ENCODE results near the gene DDX39A.

DDX39A gene

DNA sequence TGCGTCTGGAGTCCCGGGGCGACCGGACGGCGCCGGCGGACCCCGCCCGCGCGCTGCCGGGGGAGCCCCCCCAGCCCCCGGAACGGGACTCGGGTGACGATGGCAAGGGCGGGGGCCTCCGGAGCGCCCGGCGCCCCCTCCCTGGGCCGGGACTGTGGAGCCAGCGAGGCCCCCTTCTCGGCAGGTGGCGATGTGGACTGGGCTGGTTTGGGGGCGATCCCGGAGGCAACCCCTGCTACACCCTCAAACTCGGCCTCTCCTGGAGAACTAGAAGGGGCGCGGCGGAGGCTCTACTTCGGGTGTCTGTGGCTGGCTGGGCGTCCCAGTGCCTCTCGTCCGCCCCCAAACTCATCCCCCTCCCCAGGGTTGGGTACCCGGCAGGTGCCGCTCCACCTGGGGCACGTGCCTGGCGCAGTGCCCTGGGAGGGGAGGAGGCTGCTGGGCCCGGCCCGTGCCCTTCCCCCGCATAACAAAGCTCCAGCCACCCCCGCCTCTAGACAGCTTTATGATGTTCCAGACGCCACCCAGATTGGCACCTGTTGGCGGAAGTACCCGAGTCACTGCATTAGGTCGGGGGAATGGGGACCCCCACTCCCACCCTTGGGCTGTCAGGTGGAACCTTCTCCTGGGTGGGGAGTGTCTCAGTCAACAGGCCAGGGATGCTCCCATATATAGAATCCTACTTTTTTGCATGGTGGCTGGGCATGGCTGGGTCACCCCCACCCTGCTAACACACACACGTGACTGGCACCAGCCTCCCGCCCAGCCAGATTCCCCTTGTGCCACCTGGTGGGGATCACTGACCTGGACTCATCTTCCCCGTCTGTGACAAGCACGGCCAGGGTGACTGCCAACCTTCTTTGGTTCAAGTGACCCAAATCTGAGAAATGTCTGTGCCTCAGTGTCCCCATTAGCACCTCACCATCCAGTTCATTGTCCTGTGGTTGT lies 14.7 kb upstream of the DDX39A start:
- DNase-seq = peak; percentile 74

DNA sequence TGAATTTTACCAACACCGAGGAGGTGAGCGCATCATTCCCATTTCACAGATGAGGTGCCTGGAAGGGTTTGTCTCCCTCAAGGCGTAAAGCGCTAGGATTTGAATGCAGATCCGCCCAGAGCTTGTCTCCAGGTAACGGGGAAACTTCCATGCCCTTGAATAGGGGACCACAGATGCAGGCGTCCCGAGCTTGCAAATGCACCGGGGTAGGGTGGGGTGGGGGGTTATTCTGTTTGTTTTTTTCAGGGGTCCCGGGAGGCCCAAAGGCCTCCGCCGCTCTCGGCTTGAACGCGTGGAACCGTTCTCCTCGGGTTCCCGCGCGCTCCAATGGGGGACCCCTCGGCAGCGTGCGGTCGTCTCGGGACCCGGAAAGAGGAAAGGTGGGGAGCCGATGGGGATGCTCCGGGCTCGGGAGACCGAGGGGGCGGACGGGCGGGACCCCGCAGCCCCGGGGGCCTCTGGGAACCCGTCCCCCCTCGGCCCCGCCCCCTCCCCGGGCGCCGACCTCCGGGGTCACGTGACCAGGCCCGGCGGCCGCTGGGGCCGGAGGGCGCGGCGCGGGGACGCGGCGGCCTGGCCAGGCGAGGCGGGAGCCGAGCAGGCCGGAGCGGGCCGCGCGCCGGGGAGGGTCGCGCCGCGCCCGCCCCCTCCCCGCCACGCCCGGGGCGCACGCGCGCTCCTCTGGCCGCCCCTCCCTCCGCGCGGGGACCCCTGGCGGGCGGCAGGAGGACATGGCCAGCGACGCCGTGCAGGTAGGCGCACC lies 13.8 kb upstream of the DDX39A start, which contains the start of gene PKN1:
Gene PKN1 (plus strand): TSS at position 516 of the 763 bp plus-strand sequence. CDS start 216 bp downstream, at position 732.
- DNase-seq = peak; percentile 84

DNA sequence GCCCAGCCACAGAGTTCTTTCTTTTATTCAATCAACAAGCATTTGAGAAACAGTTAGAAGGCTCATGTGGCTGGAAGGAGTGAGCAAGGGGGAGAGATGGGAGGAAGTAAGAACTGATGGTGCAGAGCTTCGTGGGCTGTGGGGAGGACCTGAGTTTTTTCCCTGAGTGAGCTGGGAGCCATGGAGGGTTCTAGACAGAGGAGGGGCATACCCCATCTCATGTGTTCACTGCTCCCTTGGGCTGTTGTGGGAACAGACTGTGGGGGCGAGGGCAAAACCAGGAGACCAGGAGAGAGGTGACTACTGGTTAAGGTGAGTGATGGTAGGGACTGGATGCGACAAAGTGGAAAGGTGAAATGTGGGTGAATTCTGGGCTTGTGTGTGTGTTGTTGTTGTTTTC lies 11.6 kb upstream of the DDX39A start:
- DNase-seq = no peak

DNA sequence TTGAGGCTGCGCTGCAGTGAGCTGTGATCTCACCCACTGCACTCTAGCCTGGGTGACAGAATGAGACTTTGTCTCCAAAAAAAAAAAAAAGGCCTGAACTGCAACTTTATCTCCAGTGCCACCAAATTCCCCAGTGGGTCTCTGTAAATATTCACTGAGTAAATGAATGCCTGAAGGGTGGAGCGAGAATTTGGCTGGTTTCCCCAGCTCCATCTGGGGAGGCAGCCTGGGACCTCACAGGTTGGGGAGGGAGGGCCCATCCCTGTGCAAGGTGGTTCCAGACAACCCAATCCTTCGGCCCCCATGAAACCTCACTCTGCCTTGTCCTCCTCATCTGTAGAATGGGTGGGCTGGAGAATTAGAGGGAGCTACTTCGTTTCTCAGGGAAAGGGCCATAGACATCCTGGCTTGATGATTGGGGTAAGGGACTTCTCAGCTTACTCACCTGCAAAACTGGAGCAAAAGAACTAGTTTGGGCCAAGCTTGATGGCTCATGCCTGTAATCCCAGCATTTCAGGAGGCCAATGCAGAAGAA lies 9.8 kb upstream of the DDX39A start:
- no peak for DNase-seq

DNA sequence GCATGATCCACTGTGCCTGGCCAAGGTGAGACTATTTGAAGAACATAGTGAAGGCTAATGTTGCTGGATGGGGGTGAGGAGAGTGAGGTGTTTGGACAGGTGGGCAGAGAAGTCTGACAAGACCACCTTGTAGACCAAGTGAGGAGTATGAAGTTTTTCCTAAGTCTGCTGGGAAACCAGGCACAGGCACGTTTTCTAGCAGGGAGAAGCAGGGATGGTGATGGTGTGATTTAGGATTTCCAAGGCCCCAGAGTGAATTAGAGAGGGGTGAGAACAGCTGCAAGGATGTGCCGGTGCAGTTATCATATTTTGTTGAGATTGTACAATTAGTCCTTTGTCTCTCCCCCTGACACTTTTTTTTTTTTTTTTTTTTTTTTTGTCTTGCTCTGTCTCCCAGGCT lies 8.3 kb upstream of the DDX39A start:
- no peak for DNase-seq

DNA sequence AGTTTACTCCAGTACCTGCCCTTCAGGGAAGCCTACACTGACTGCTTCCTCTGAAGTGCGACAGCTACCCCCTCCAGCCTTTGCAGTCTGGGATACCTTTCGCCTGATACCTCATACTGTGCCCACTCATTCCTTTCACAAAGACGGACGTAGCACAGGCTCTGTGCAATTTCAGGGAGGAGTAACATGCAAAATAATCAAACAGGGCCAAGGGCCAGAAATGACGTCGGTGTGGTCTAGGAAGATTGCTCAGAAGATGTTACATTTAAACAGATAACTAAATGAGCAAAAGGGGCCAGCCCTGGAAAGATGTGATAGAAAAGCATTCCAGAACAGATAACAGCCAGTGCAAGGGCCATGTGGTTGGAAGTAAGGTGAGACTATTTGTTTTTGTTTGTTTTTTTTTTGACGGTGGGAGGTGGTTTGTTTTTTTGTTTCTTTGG lies 6.6 kb upstream of the DDX39A start:
- no peak for DNase-seq

DNA sequence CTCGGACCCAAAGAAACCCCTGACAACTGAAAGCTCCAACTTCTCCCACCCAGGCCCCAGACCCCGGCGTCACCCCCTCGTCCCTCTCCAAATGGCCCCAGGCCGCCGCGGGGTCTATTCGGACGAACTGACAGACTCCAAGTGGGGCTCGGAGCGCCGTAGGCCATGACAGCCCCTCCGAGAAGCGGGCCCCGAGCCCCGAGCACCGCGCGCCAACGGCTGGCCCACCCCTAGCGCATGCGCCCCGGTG lies 360 bp downstream of the DDX39A start:
- DNase-seq = peak; percentile 94

DNA sequence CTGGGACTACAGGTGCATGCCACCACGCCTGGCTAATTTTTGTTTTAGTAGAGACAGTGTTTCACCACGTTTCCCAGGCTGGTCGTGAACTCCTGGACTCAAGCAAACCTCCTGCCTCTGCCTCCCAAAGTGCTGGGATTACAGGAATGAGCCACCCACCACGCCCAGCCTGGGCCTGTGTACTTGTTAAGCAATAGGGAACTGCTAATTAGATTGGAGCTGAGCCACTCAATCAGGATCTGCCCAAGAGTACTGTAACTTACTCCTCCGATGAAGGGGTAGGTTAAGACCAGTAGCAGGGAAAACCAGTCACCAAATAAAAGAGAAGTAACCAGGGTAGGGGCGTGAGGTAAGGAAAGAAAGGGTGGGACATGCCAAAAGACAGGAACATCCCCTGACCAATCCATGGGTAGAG lies 2.3 kb downstream of the DDX39A start:
- no peak for DNase-seq

DNA sequence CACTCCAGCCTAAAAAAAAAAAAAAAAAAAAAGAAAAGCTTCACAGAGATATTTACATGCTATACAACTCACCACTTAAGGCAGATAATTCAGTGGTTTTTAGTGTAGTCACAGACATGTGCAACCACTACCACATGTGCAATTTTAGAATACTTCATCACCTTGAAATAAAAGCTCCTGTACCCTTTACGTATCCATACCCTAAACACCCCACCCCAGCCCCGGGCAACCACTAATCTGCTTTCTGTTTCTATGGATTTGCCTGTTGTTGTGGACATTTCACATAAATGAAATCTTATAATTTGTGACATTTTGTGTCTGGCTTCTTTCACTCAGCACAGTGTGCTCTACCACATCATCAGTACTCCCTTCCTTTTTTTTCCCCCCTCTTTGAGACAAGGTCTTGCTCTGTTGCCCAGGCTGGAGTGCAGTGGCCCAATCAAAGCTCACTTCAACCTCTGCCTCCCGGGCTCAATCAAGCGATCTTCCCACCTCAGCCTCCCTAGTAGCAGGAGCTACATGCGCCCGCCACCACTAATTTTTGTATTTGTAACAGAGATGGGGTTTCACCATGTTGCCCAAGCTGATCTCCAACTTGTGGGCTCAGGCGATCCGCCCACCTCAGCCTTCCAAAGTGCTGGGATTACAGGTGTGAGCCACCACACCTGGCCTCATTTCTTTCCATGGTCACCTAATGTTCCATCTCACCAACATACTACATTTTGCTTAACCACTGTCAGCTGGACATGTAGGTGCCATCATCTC lies 4.0 kb downstream of the DDX39A start:
- DNase-seq = no peak

DNA sequence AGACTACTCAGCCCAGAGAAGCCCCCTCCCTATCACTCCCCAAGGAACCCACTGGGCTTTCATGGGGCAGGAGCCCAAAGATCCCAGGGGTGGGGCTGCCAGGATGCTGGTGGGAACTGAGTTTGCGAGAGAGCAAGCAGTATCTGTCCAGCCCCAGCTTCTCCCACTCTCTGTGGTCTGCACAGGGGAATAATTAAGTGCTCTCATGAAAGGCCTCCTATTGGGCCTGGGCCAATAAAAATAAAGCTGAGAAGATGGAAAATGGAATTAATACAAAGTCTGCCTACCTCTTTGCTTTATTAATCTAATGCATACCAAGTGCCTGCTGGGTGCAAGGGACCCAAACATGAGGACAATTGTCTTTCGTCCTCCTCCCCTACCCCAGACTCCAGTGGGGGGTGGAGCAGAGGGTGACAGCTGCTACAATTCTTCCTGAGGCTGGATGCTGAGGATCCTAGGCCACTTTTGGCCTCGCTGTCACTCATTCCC lies 5.4 kb downstream of the DDX39A start:
- no peak for DNase-seq

DNA sequence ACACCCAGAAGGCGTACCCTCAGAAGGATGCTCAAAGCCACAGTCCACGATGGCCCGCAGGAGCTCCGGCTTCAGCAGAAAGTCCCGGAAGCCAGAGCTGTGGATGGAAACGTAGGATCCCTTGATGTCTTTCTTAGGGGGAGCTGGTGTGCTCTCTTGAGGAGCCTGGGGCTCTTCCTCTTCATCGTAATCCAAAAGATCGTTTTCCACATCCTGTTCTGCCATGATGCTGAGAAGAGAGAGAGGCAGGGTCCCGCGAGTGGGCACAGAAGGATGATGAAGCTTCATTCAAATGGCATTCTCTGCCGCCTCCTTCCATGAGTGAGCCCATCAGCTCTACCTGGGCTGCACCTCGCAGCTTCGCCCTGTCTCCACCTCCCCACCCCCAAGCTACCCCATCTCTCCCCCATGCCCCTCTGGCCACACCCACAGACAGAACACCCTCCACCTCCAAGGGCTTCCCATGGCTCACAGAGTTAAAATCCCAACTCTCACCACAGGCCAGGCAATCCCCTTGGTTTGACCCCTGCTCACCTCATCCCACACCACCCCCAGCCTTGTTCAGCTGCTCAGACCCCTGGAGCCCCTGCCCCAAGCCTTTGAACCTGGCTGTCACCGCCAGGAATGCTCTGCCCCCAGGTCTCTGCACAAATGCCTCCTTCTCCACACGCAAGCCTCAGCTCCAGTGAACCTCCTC lies 6.0 kb downstream of the DDX39A start:
- DNase-seq = no peak

DNA sequence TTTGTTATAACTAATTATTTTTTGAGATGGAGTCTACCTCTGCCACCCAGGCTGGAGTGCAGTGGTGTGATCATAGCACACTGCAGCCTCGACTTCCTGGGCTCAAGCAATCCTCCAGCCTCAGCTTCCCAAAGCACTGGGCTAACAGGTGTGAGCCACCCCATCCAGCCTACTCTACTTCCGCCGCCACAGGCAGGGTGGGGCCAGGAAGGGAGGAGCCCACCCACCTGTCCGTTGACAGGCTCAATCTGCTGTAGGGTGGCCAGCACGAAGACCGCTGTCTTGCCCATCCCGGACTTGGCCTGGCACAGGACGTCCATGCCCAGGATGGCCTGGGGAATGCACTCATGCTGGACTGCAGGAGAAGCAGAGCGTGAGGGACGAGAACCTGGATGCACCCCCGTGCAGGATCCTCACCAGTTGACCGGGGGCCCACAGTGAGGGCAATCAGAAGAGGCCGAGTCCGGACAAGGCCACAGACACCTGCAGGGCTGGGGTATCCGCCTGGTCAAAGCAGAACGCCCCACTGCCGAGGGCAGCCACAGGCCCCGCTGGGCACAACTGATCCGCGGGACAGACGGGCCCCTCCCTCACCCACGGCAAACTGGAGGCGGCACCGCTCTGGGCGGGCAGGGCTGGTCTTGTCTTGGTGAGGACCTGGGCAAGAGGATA lies 6.7 kb downstream of the DDX39A start:
- no peak for DNase-seq

DNA sequence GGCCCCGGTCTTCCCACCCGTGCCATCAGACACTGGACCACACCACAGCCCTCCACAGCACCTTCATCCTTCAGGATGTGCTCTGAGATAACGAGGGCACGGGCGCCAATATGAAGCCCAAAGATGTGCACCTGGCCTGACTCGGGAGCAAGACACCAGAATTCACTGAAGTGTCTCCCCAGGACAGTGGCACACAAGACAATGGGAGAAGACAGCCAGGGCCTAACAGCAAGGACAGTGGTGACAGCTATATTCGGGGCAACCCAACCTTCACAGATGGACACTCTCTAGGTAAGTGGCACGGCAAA lies 7.2 kb downstream of the DDX39A start:
- no peak for DNase-seq

DNA sequence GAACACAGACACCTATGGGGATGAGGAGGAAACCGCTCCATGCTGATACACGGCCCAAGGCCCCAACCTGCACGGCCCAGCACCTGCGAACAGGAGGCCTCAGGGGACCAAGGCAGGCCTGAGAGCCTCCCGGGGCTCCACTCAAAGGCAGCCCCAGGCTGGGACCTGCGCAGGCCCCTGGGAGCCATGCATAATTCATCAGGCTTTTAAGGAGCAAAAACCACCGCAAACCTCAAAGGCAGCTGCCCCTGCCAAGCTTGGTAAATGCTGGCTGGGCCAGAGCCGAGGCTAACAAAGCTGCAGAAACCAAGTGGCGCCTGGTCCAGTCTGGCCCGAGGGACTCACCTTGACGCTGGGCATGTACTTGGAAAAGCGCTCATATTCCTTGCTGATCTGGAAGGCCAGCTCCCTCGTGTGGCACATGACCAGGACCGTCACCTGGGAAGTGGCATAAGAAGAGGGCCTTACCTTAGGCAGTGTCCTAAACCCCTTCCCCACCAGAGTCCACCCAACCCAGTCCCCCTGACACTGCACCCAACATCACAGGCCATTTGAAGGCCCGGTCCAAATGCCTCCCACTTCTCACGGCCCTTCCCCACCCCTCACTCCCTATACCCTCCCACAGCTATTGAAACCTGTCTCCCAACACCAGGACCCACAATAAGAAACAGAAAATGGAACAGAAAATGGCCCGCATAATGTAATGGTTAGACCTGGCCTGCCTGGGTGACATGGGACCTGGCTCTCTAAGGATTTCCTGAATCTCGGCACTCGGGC lies 7.8 kb downstream of the DDX39A start:
- DNase-seq = no peak

DNA sequence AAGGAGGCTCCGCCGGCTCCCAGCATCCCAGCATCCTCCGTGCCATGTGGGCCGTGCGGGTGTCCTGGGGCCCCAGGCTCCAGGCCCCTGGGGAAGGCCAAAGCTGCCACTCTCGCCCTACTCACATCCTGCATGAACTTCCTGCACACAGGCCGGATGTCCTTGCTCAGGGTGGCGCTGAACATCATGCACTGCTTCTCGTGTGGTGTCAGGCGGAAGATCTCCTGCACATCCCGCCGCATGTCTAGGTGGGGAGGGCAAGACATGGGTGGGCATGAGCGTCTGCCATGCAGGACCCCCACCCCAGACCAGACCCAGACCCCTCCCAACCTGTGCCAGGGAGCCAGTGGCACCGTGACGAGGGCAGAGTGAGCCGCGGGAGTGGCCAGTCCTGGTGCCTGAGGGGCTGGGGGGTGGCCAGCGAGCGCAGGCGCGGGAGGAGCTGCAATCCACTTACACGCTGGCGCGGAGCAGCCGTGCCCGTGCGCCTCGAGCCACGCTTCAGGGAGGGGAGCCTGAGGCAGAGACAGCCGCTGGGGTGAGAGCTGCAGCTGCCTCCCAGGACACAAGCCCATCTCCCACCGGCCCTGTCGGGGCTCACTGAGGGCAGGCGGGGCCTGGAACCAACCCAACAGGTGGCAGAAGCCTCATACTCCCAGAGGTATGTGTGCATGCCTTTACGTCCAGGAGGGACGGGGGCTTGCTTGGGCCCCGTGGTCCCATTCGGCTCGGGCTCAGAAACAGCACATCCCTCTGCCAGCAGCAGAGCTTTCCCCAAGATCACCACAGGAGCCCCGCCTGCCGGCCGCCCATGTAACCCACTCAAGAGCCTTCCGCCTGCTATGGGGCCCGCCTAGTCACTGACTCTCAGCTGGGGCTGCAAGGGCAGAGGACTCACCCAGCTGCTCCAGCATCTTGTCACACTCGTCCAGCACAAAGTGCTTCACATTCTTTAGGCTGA lies 8.8 kb downstream of the DDX39A start:
- DNase-seq = peak; percentile 71

DNA sequence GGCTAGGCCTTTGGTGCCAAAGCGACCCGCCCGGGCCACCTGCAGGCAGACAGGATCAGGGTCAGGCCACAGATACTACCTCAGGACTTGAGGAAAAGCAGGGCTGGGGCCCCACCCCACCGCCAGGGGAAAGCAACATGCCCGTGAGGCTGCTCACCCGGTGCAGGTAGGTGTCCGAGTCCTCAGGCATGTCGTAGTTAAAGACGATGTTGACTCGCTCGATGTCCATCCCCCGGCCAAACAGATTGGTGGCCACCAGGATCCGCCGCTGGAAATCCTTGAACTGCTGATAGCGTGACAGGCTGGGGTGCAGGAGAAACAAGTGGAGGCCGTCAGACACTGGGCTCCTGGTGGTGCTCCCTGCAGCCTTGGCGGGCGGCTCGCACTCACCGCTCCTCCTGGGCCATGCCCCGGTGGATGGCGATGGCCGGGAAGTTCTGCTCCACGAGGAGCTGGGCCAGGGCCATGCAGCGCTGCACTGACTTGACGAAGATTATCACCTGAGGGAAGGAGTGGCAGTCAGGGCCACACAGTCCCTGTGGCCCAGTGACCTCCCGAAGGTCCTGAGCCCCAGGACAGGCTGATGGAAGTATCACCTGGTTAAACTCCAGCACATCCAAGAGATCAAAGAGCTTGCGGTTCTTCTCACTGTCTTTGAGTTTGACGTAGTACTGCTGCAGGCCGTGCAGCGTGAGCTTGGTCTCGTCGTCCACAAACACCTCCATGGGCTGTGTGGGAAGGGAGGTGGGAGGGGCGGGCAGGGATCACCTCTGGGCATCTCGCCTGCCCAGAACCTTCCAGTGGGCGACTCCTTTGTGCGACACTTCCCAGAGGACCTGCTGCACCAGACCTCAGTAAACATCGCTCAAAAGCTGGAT lies 9.8 kb downstream of the DDX39A start:
- DNase-seq = peak; percentile 66

DNA sequence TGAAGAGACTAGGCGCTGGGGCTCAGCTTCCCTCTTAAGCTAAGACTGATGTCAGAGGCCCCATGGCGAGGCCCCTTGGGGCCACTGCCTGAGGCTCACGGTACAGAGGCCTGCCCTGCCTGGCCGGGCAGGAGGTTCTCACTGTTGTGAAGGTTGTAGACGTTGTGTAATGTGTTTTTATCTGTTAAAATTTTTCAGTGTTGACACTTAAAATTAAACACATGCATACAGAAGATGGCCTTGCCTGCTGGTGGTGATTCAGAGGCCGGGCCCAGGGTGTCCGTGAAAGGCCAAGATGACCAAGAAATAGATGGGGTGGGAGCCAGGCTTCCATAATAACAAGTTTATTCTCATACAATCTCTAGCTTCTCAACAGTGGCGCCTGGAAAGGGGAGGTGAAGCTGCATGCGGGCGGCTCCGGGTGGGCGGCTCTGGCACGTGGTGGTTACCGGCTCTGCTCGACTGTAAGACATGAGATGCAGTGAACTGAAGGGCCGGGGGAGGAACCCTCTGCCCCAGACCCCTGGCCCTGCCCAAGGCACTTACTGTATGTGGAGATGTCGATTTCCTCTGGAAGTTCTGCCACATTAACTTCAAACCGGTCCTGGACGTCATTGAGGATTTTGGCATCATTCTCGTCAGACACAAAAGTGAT lies 10.5 kb downstream of the DDX39A start:
- DNase-seq = no peak

Measured in activated CD8-positive, alpha-beta memory T cell treated with anti-CD3 and anti-CD28 coated beads for 24 hours (primary cell).